GM20000 (cell line): Measurements from ENCODE around the gene EMX2.

Source experiments
- DNase-seq: peaks from one replicate; pipeline ENCODE4 v3.0.0; 2012; ENCODE audit warnings: low spot score
- TF ChIP-seq, protein P1 (sequence below): IDR thresholded peaks from 2 replicates; pipeline ENCODE4 v1.5.1; 2012; ENCODE audit warnings: mild to moderate bottlenecking, control low read depth; ENCODE audit errors: extremely low read depth, missing control alignments

The EMX2 gene

DNA sequence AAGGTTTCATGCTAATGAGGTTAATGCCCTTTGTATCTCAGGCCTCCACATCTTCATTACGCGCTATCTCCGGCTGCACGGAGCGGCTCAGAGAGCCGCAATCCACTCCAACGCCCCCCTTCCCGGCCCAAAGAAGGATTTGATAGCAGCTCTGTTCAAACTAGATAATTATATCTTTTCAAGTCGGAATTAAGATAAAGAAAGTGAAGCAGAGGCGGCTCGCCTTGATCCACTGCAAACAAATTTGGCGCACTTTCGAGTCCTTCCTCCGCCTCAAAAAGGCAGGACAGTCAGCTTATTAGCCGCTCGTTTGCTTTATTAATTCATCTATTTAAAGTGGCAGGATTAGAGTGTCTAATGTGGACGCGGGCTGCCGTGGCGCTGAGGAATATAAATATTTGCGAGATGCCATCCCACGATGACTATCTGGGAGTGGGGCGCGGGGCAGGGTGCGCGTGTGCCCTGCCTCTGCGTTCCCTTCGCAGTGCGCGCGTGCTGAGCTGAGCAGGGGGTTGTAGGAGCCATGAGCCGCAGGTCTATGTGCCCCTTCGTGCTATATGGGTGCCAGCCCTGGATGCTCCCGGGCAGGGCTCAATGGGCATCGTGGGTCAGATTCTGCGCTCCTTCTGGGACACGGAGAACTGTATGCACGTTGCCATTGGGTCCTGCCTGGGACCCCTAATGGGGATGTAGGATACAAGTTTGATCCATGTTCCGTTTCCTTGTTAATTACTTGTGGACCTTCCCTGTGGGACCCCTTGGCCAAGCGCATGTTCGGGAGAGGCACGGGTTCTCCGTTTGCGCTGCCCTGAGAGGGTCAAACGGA lies 9.0 kb downstream of the EMX2 start:
- no peak for DNase-seq
- TF ChIP-seq, protein P1, sequence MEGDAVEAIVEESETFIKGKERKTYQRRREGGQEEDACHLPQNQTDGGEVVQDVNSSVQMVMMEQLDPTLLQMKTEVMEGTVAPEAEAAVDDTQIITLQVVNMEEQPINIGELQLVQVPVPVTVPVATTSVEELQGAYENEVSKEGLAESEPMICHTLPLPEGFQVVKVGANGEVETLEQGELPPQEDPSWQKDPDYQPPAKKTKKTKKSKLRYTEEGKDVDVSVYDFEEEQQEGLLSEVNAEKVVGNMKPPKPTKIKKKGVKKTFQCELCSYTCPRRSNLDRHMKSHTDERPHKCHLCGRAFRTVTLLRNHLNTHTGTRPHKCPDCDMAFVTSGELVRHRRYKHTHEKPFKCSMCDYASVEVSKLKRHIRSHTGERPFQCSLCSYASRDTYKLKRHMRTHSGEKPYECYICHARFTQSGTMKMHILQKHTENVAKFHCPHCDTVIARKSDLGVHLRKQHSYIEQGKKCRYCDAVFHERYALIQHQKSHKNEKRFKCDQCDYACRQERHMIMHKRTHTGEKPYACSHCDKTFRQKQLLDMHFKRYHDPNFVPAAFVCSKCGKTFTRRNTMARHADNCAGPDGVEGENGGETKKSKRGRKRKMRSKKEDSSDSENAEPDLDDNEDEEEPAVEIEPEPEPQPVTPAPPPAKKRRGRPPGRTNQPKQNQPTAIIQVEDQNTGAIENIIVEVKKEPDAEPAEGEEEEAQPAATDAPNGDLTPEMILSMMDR, result no peak

DNA sequence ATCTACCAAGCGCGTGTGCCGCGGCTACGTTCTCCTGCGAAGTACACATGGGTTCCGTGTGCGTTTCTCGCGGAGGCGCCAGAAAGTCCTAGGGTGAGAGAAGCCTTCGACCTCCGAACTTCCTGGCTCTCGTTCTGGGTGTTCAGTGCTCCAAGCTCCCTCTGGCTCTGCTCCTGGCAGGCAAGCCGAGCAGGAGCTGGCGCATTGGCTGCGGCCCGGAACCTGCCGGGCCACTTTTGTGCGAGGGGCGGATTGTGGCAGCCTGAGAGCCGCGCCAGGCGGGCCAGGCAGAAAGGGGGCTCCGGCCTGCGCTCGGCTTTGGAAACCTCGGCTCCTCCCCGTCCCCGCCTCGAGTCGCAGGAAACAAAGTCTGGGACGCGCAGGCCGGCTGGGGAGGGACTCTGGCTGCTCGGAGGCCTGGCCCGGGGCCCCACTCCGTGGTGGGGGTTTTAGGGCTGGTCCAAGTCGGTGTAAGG lies 9.6 kb downstream of the EMX2 start:
- DNase-seq, result no peak
- TF ChIP-seq, protein P1, result no peak

DNA sequence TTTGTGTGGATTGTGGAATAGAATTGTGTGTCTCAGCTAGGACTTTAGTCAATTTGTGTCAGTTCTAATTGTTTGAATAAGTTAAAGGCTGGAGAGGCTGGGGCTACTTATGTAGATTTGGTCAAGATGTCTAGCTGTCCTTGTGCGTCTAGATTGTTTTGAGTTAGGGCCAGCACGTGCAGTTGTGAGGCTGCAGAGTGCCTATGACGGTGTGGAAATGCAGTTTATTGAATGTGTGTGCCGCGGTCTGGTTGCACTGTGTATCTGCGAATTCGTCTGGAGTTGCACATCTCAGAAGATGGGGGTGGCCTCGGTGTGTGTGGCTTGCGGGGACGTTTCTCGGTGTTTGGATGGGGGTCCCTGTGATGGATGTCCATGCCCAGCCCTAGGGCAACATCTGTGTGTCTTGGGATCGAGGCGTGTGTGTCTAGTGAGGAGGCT lies 10.2 kb downstream of the EMX2 start:
- TF ChIP-seq, protein P1, result no peak
- no peak for DNase-seq

DNA sequence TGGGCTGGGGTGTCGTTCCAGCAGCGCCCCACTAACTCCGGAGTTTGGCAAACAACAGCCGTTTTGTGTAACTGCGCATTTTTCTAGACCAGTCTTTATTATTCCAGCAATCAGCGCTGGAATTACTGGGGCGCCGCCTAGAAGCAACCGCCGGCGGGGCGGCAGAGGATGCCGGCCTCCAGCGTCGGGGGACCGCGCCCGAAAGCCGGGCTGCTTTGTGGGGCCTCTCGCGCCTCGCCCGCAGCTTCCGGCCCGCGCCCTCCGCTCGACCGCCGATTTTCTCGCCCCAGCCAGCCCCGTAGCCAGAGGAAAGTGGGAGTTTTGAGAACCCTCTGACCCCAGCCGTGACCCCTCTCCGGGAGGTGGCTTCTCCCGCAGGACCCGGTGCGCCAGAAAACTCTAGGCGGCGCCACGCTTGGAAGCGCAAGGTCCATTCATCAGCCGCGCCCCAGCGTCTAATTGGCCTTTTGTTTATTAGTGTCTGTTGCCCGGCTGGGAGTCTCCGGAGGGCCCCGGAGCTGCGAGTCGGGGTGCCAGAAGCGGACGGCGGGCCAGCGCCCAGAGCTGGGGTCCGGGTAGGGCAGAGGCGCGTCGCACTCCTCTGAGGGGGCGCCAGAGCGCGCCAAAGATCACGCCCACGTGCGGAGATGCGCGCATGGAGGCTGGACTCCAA lies 10.7 kb downstream of the EMX2 start:
- no peak for DNase-seq
- TF ChIP-seq, protein P1, result no peak

DNA sequence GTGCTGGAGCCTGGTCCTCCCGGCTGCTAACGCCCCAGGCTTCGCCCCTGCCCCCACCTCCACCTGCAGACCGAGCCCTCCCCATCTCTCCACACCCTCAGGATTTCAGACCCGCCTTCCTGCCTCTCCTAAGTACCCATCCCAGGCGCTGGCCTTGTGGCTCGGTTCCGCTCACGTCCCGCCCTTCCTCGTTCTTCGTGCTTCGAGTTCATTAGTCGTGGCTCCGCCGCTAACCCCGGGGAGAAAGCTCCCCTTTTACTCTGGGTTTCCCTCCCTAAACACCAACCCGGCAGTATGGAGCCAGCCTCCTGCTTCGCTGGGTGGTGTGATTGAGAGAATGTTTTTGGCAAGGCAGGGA lies 11.2 kb downstream of the EMX2 start:
- no peak for DNase-seq
- TF ChIP-seq, protein P1, result no peak

DNA sequence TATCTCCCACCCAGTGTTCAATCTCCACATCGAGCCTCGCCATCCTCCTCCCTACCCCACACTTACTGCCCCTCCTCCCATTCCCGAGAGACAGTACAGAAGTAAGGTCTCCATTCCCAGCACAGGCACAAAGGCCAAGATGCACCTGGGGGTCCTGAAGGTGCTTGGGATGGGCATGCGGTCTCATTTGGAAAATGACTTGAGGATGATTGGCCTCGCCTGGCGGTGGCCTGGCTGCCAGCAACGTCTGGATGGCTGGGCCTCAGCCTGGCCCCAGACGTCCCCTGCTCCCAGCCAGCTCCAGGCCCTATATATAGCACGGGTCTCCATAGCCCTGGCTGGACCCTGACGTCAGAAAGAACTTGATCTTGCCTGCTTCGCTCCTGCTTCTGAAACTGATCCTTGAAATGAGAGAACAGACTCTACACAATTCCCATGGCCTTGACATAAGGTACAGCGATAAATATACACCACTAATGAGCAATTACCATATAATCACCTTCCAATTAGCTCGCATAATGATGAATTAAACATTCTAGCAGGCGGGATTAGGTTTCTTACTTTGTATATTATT lies 11.8 kb downstream of the EMX2 start:
- DNase-seq, result no peak
- TF ChIP-seq, protein P1, result no peak

DNA sequence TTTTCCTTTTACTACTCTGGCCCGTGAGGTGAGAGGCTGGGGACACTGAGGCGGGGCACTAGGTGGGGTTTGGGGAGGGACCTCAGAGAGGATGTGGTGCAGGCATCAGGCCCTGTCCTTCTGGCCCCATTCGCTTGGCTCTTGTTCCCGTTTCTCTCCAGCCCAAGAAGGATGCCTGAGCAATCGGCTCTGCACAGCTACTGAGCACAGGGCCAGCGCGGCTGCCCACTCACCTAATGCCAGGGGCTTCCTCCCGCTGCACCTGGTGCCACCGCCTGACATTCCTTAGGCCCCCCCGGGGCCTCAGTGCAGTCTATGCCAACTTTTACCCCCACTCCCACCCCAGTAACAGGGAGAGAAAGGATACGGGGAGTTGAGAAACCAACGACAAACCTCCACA lies 12.5 kb downstream of the EMX2 start:
- no peak for DNase-seq
- TF ChIP-seq, protein P1, result no peak
